ENCODE data around the gene PSIP1.

Gene PSIP1

DNA sequence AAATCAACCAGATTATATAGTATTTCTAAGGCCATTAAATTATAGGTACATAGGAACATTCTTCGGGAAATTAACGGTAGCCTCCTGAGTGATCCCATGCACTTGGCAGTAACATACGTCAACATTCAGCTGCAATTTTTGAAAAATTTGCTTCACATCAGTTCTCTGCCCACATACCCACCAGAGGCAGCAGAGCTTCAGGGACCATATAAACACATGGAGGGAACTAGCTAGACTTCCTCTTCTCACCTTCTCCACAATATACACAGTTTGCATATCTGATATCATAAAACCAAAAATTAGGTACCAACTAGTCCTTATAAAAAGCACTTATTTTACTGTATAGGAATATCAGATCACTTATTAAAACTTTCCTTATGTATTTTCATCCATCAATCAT, 4.8 kb downstream of the PSIP1 start:
- Histone ChIP-seq H3K4me2 (ENCODE audit: insufficient read depth, low read length, poor library complexity, severe bottlenecking) (no peak overlapping the region), H3K4me1 (ENCODE audit: control insufficient read depth in 2 of 2, insufficient read depth in 1 of 2, low read depth in 1 of 2, low read length in 2 of 2) (peaks cover 0 to 14% of the 10 kb centered on the region in 2 donors), H3K23ac (ENCODE audit: low read depth, low read length, poor library complexity) (no peak overlapping the region), H3K27ac (replicated peaks; ENCODE audit: low read length) (no peak overlapping the region), H3K9me3 (replicated peaks in 1 of 2; ENCODE audit: control insufficient read depth in 2 of 2, insufficient read depth in 1 of 2, low read depth in 1 of 2, low read length in 2 of 2) (no peaks in the 10 kb centered on the region), H4K8ac (ENCODE audit: low read depth, low read length) (no peak overlapping the region), H2BK15ac (ENCODE audit: low read length) (no peak overlapping the region), H2BK120ac (ENCODE audit: low read depth, low read length) (no peak overlapping the region), H2BK12ac (ENCODE audit: low read length) (no peak overlapping the region), H2AK5ac (ENCODE audit: low read depth, low read length) (no peak overlapping the region), H3K14ac (ENCODE audit: low read length) (no peak overlapping the region), H2BK5ac (ENCODE audit: low read length) (no peak overlapping the region), H3K36me3 (replicated peaks in 1 of 2; ENCODE audit: control insufficient read depth in 2 of 2, insufficient read depth in 2 of 2, low read length in 2 of 2) (peaks cover 19 to 88% of the 10 kb centered on the region in 2 donors), H4K91ac (ENCODE audit: low read depth, low read length, poor library complexity) (no peak overlapping the region), H3K79me1 (ENCODE audit: low read depth, low read length) (peaks cover 3% of the 10 kb centered on the region), H3K18ac (ENCODE audit: low read length) (no peak overlapping the region), H3K4me3 (ENCODE audit: low read length in 2 of 2) (no peak overlapping the region), H3K4ac (ENCODE audit: low read length) (no peak overlapping the region), H3K27me3 (ENCODE audit: control insufficient read depth in 3 of 3, insufficient read depth in 3 of 3, low read depth in 1 of 3, low read length in 3 of 3) (no peaks in the 10 kb centered on the region), H3K9ac (ENCODE audit: low read depth, low read length, poor library complexity) (no peak overlapping the region), H2AFZ (ENCODE audit: low read length) (no peak overlapping the region)
- DNase-seq (ENCODE audit: low spot score) = no peak
- no CpG with 5 or more reads among the region's 3 CpGs for WGBS, 2 donors (ENCODE audit: extremely low coverage in 2 of 2, insufficient read length in 2 of 2, insufficient replicate concordance in 1 of 2)

DNA sequence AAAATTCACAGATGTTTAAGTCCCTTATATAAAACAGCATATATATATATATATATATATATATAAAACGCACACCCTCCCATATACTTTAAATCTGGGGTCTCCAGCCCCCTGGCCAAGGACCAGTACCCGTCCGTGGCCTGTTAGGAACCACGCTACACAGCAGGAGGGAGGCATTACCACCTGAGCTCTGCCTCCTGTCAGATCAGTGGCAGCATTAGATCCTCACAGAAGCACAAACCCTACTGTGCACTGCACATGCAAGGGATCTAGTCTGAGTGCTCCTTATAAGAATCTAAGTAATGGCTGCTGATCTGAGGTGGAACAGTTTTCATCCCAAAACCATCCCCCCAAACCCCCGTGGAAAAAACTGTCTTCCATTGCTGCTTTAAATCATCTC, 9.0 kb downstream of the PSIP1 start:
- peaks cover 0 to 4% of the 10 kb centered on the region in 2 donors for H3K9me3 ChIP-seq (replicated peaks in 1 of 2; ENCODE audit: control insufficient read depth in 2 of 2, insufficient read depth in 1 of 2, low read depth in 1 of 2, low read length in 2 of 2)
- H3K4me3 ChIP-seq (ENCODE audit: low read length in 2 of 2) = no peak overlapping the region
- H3K4me1 ChIP-seq (ENCODE audit: control insufficient read depth in 2 of 2, insufficient read depth in 1 of 2, low read depth in 1 of 2, low read length in 2 of 2) = no peaks in the 10 kb centered on the region
- no peak overlapping the region for H4K91ac ChIP-seq (ENCODE audit: low read depth, low read length, poor library complexity)
- H2AFZ ChIP-seq (ENCODE audit: low read length) = no peak overlapping the region
- no peak overlapping the region for H3K4ac ChIP-seq (ENCODE audit: low read length)
- H2BK5ac ChIP-seq (ENCODE audit: low read length) = no peak overlapping the region
- H3K79me1 ChIP-seq (ENCODE audit: low read depth, low read length) = peaks cover 10% of the 10 kb centered on the region
- no peak overlapping the region for H3K23ac ChIP-seq (ENCODE audit: low read depth, low read length, poor library complexity)
- no peaks in the 10 kb centered on the region for H3K27me3 ChIP-seq (ENCODE audit: control insufficient read depth in 3 of 3, insufficient read depth in 3 of 3, low read depth in 1 of 3, low read length in 3 of 3)
- no peak overlapping the region for H3K27ac ChIP-seq (replicated peaks; ENCODE audit: low read length)
- no peak overlapping the region for H2BK120ac ChIP-seq (ENCODE audit: low read depth, low read length)
- peaks cover 15 to 99% of the 10 kb centered on the region in 2 donors for H3K36me3 ChIP-seq (replicated peaks in 1 of 2; ENCODE audit: control insufficient read depth in 2 of 2, insufficient read depth in 2 of 2, low read length in 2 of 2)
- DNase-seq (ENCODE audit: low spot score) = no peak
- H3K18ac ChIP-seq (ENCODE audit: low read length) = no peak overlapping the region
- no peak overlapping the region for H3K4me2 ChIP-seq (ENCODE audit: insufficient read depth, low read length, poor library complexity, severe bottlenecking)
- no peak overlapping the region for H3K9ac ChIP-seq (ENCODE audit: low read depth, low read length, poor library complexity)
- no CpG with 5 or more reads among the region's 5 CpGs for WGBS, 2 donors (ENCODE audit: extremely low coverage in 2 of 2, insufficient read length in 2 of 2, insufficient replicate concordance in 1 of 2)
- H2BK12ac ChIP-seq (ENCODE audit: low read length) = no peak overlapping the region
- H3K14ac ChIP-seq (ENCODE audit: low read length) = no peak overlapping the region
- no peak overlapping the region for H2BK15ac ChIP-seq (ENCODE audit: low read length)
- no peak overlapping the region for H4K8ac ChIP-seq (ENCODE audit: low read depth, low read length)
- no peak overlapping the region for H2AK5ac ChIP-seq (ENCODE audit: low read depth, low read length)

DNA sequence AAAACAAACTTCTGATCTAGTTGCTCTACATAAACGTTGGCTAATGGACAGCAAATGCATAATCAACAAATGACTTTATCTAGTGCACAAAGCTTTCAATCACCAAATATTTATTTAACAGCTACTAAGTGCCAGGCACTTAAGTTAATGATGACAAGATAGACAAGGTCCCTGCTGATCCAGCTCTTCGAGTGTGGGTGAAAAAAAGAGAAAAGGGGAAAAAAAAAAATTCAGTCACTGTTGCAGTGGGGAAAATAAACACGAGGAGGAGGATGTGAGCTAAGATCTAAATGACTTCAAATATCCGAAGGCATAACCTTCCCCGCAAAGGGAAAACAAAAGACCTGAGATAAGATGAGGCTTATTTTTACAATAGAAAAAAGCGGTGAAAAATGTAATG, 9.6 kb downstream of the PSIP1 start:
- Histone ChIP-seq H3K36me3 (replicated peaks in 1 of 2; ENCODE audit: control insufficient read depth in 2 of 2, insufficient read depth in 2 of 2, low read length in 2 of 2) (peaks cover 13 to 99% of the 10 kb centered on the region in 2 donors), H3K27me3 (ENCODE audit: control insufficient read depth in 3 of 3, insufficient read depth in 3 of 3, low read depth in 1 of 3, low read length in 3 of 3) (no peaks in the 10 kb centered on the region), H2BK5ac (ENCODE audit: low read length) (no peak overlapping the region), H3K9ac (ENCODE audit: low read depth, low read length, poor library complexity) (no peak overlapping the region), H3K79me1 (ENCODE audit: low read depth, low read length) (peaks cover 10% of the 10 kb centered on the region), H2BK120ac (ENCODE audit: low read depth, low read length) (no peak overlapping the region), H3K4me1 (ENCODE audit: control insufficient read depth in 2 of 2, insufficient read depth in 1 of 2, low read depth in 1 of 2, low read length in 2 of 2) (no peaks in the 10 kb centered on the region), H3K4me3 (ENCODE audit: low read length in 2 of 2) (no peak overlapping the region), H4K91ac (ENCODE audit: low read depth, low read length, poor library complexity) (no peak overlapping the region), H3K27ac (replicated peaks; ENCODE audit: low read length) (no peak overlapping the region), H3K4me2 (ENCODE audit: insufficient read depth, low read length, poor library complexity, severe bottlenecking) (no peak overlapping the region), H2AFZ (ENCODE audit: low read length) (no peak overlapping the region), H2BK15ac (ENCODE audit: low read length) (no peak overlapping the region), H2BK12ac (ENCODE audit: low read length) (no peak overlapping the region), H4K8ac (ENCODE audit: low read depth, low read length) (no peak overlapping the region), H2AK5ac (ENCODE audit: low read depth, low read length) (no peak overlapping the region), H3K4ac (ENCODE audit: low read length) (no peak overlapping the region), H3K18ac (ENCODE audit: low read length) (no peak overlapping the region), H3K14ac (ENCODE audit: low read length) (no peak overlapping the region), H3K9me3 (replicated peaks in 1 of 2; ENCODE audit: control insufficient read depth in 2 of 2, insufficient read depth in 1 of 2, low read depth in 1 of 2, low read length in 2 of 2) (peaks cover 0 to 4% of the 10 kb centered on the region in 2 donors), H3K23ac (ENCODE audit: low read depth, low read length, poor library complexity) (no peak overlapping the region)
- no CpG with 5 or more reads among the region's 6 CpGs for WGBS, 2 donors (ENCODE audit: extremely low coverage in 2 of 2, insufficient read length in 2 of 2, insufficient replicate concordance in 1 of 2)
- DNase-seq (ENCODE audit: low spot score) = no peak

DNA sequence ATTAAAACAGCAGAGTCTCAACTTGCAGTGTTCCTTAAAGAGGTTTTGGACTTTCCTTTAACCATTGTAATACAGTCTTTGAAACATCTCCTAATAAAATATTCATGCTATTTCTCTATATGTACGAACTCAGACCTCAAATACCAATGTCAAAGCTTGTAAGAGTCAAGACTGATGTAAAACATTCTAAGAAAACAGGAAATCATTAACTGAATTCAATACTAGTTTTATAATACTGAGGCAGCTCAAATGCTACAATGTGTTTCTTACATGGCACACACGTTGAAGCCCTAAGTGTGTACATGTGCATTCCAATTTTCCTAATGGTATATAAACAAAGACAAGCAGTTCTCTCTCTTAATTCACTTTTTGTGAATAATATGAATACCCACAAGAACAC, 11.6 kb downstream of the PSIP1 start:
- Histone ChIP-seq H3K4me3 (ENCODE audit: low read length in 2 of 2) (no peak overlapping the region), H2BK120ac (ENCODE audit: low read depth, low read length) (no peak overlapping the region), H3K4ac (ENCODE audit: low read length) (no peak overlapping the region), H2BK15ac (ENCODE audit: low read length) (no peak overlapping the region), H3K9me3 (replicated peaks in 1 of 2; ENCODE audit: control insufficient read depth in 2 of 2, insufficient read depth in 1 of 2, low read depth in 1 of 2, low read length in 2 of 2) (peaks cover 0 to 5% of the 10 kb centered on the region in 2 donors), H3K27ac (replicated peaks; ENCODE audit: low read length) (no peak overlapping the region), H3K14ac (ENCODE audit: low read length) (no peak overlapping the region), H2BK5ac (ENCODE audit: low read length) (no peak overlapping the region), H2AK5ac (ENCODE audit: low read depth, low read length) (no peak overlapping the region), H3K18ac (ENCODE audit: low read length) (no peak overlapping the region), H3K4me2 (ENCODE audit: insufficient read depth, low read length, poor library complexity, severe bottlenecking) (no peak overlapping the region), H4K8ac (ENCODE audit: low read depth, low read length) (no peak overlapping the region), H3K23ac (ENCODE audit: low read depth, low read length, poor library complexity) (no peak overlapping the region), H3K4me1 (ENCODE audit: control insufficient read depth in 2 of 2, insufficient read depth in 1 of 2, low read depth in 1 of 2, low read length in 2 of 2) (no peaks in the 10 kb centered on the region), H3K36me3 (replicated peaks in 1 of 2; ENCODE audit: control insufficient read depth in 2 of 2, insufficient read depth in 2 of 2, low read length in 2 of 2) (peaks cover 7 to 98% of the 10 kb centered on the region in 2 donors), H2BK12ac (ENCODE audit: low read length) (no peak overlapping the region), H3K9ac (ENCODE audit: low read depth, low read length, poor library complexity) (no peak overlapping the region), H3K27me3 (ENCODE audit: control insufficient read depth in 3 of 3, insufficient read depth in 3 of 3, low read depth in 1 of 3, low read length in 3 of 3) (no peaks in the 10 kb centered on the region), H4K91ac (ENCODE audit: low read depth, low read length, poor library complexity) (no peak overlapping the region), H2AFZ (ENCODE audit: low read length) (no peak overlapping the region), H3K79me1 (ENCODE audit: low read depth, low read length) (peaks cover 10% of the 10 kb centered on the region)
- no peak for DNase-seq (ENCODE audit: low spot score)
- no CpG with 5 or more reads among the region's 2 CpGs for WGBS, 2 donors (ENCODE audit: extremely low coverage in 2 of 2, insufficient read length in 2 of 2, insufficient replicate concordance in 1 of 2)
